ENCODE measurements around the gene SIDT1. TPM values are rescaled to one million over a fixed set of nuclear protein-coding genes. Genes with fewer than 3 reads are reported as not detected.
"Not testable (repeated sequence)": the region's sequence is repeated elsewhere in the genome, so short reads cannot be mapped to it uniquely, and the experiment has no call there.

SIDT1 gene
- total and polyA plus RNA-seq, 4 donors = 18.2 to 49.6 (median 39.9) TPM

- Histone ChIP-seq H3K9me3 (ENCODE audit: control insufficient read depth, insufficient read depth, low read length) (no peaks in the 10 kb centered on the region), H3K27ac (ENCODE audit: low read depth, low read length) (no peak overlapping the region), H3K27me3 (ENCODE audit: control insufficient read depth, insufficient read depth, low read length) (no peaks in the 10 kb centered on the region), H3K4me3 (ENCODE audit: low read depth, low read length) (no peak overlapping the region), H3K4me1 (ENCODE audit: control insufficient read depth, insufficient read depth, low read length) (peaks cover 4% of the 10 kb centered on the region), H3K36me3 (ENCODE audit: control insufficient read depth, insufficient read depth, low read length) (peaks cover 3% of the 10 kb centered on the region)
- WGBS (ENCODE audit: insufficient coverage) = 21% methylated on average over 6 of the region's 10 CpGs
- DNase-seq (ENCODE audit: low read depth in 4 of 6, low spot score in 6 of 6) = peak in 3 of 6 donors; percentile 28 to 82 (median 79)
Measured at GRCh38 chr3:113626503-113627371, 94.4 kb downstream of the SIDT1 start.

- peaks cover 2% of the 10 kb centered on the region for H3K4me1 ChIP-seq (ENCODE audit: control insufficient read depth, insufficient read depth, low read length)
- WGBS (ENCODE audit: insufficient coverage) = 94% methylated on average over 2 of the region's 2 CpGs
- no peak overlapping the region for H3K4me3 ChIP-seq (ENCODE audit: low read depth, low read length)
Measured at GRCh38 chr3:113628316-113628715, 96.0 kb downstream of the SIDT1 start.

GRCh38 chr3:113628788-113629187, 96.4 kb downstream of the SIDT1 start:
- no peaks in the 10 kb centered on the region for H3K4me1 ChIP-seq (ENCODE audit: control insufficient read depth, insufficient read depth, low read length)
- WGBS (ENCODE audit: insufficient coverage) = 100% methylated on average over 2 of the region's 6 CpGs
- H3K9me3 ChIP-seq (ENCODE audit: control insufficient read depth, insufficient read depth, low read length) = no peaks in the 10 kb centered on the region
- no peaks in the 10 kb centered on the region for H3K27me3 ChIP-seq (ENCODE audit: control insufficient read depth, insufficient read depth, low read length)
- no peaks in the 10 kb centered on the region for H3K36me3 ChIP-seq (ENCODE audit: control insufficient read depth, insufficient read depth, low read length)
- no peak overlapping the region for H3K4me3 ChIP-seq (ENCODE audit: low read depth, low read length)
- no peak overlapping the region for H3K27ac ChIP-seq (ENCODE audit: low read depth, low read length)
- DNase-seq (ENCODE audit: low read depth in 4 of 6, low spot score in 6 of 6) = no peak

More at GRCh38 chr3:113628316-113628715, 96.0 kb downstream of the SIDT1 start:
- H3K27me3 ChIP-seq (ENCODE audit: control insufficient read depth, insufficient read depth, low read length) = no peaks in the 10 kb centered on the region
- no peaks in the 10 kb centered on the region for H3K9me3 ChIP-seq (ENCODE audit: control insufficient read depth, insufficient read depth, low read length)
- H3K27ac ChIP-seq (ENCODE audit: low read depth, low read length) = no peak overlapping the region
- no peak for DNase-seq (ENCODE audit: low read depth in 4 of 6, low spot score in 6 of 6)
- peaks cover 2% of the 10 kb centered on the region for H3K36me3 ChIP-seq (ENCODE audit: control insufficient read depth, insufficient read depth, low read length)

GRCh38 chr3:113629584-113630421, 97.4 kb downstream of the SIDT1 start:
- H3K36me3 ChIP-seq (ENCODE audit: control insufficient read depth, insufficient read depth, low read length) = no peaks in the 10 kb centered on the region
- 54% methylated on average over 8 of the region's 16 CpGs for WGBS (ENCODE audit: insufficient coverage)
- no peaks in the 10 kb centered on the region for H3K27me3 ChIP-seq (ENCODE audit: control insufficient read depth, insufficient read depth, low read length)
- no peaks in the 10 kb centered on the region for H3K9me3 ChIP-seq (ENCODE audit: control insufficient read depth, insufficient read depth, low read length)
- DNase-seq (ENCODE audit: low read depth in 4 of 6, low spot score in 6 of 6) = peak in 1 of 6 donors; percentile 55
- H3K4me3 ChIP-seq (ENCODE audit: low read depth, low read length) = no peak overlapping the region
- H3K27ac ChIP-seq (ENCODE audit: low read depth, low read length) = peak overlapping the region; percentile 54
- no peaks in the 10 kb centered on the region for H3K4me1 ChIP-seq (ENCODE audit: control insufficient read depth, insufficient read depth, low read length)

- no peaks in the 10 kb centered on the region for H3K27me3 ChIP-seq (ENCODE audit: control insufficient read depth, insufficient read depth, low read length)
- 87% methylated on average over 3 of the region's 3 CpGs for WGBS (ENCODE audit: insufficient coverage)
- H3K4me3 ChIP-seq (ENCODE audit: low read depth, low read length) = no peak overlapping the region
- H3K4me1 ChIP-seq (ENCODE audit: control insufficient read depth, insufficient read depth, low read length) = no peaks in the 10 kb centered on the region
- H3K36me3 ChIP-seq (ENCODE audit: control insufficient read depth, insufficient read depth, low read length) = no peaks in the 10 kb centered on the region
- H3K27ac ChIP-seq (ENCODE audit: low read depth, low read length) = peak overlapping the region; percentile 29
- no peaks in the 10 kb centered on the region for H3K9me3 ChIP-seq (ENCODE audit: control insufficient read depth, insufficient read depth, low read length)
- DNase-seq (ENCODE audit: low read depth in 4 of 6, low spot score in 6 of 6) = no peak
Measured at GRCh38 chr3:113630956-113631542, 98.7 kb downstream of the SIDT1 start.

- H3K27ac ChIP-seq (ENCODE audit: low read depth, low read length) = no peak overlapping the region
- H3K9me3 ChIP-seq (ENCODE audit: control insufficient read depth, insufficient read depth, low read length) = no peaks in the 10 kb centered on the region
- H3K27me3 ChIP-seq (ENCODE audit: control insufficient read depth, insufficient read depth, low read length) = no peaks in the 10 kb centered on the region
- no peak overlapping the region for H3K4me3 ChIP-seq (ENCODE audit: low read depth, low read length)
- DNase-seq (ENCODE audit: low read depth in 4 of 6, low spot score in 6 of 6) = no peak
- no peaks in the 10 kb centered on the region for H3K36me3 ChIP-seq (ENCODE audit: control insufficient read depth, insufficient read depth, low read length)
- H3K4me1 ChIP-seq (ENCODE audit: control insufficient read depth, insufficient read depth, low read length) = no peaks in the 10 kb centered on the region
- WGBS (ENCODE audit: insufficient coverage) = 100% methylated on average over 1 of the region's 6 CpGs
Measured at GRCh38 chr3:113631573-113631972, 99.2 kb downstream of the SIDT1 start.

GRCh38 chr3:113634782-113635474, 102.6 kb downstream of the SIDT1 start:
- Histone ChIP-seq H3K9me3 (ENCODE audit: control insufficient read depth, insufficient read depth, low read length) (no peaks in the 10 kb centered on the region), H3K27ac (ENCODE audit: low read depth, low read length) (no peak overlapping the region), H3K36me3 (ENCODE audit: control insufficient read depth, insufficient read depth, low read length) (no peaks in the 10 kb centered on the region), H3K27me3 (ENCODE audit: control insufficient read depth, insufficient read depth, low read length) (no peaks in the 10 kb centered on the region), H3K4me1 (ENCODE audit: control insufficient read depth, insufficient read depth, low read length) (no peaks in the 10 kb centered on the region), H3K4me3 (ENCODE audit: low read depth, low read length) (no peak overlapping the region)
- WGBS (ENCODE audit: insufficient coverage) = 97% methylated on average over 5 of the region's 8 CpGs
- DNase-seq (ENCODE audit: low read depth in 4 of 6, low spot score in 6 of 6) = no peak

GRCh38 chr3:113636034-113636433, 103.7 kb downstream of the SIDT1 start:
- not testable (repeated sequence) for DNase-seq (ENCODE audit: low read depth in 4 of 6, low spot score in 6 of 6); H3K4me1 ChIP-seq (ENCODE audit: control insufficient read depth, insufficient read depth, low read length); H3K27ac ChIP-seq (ENCODE audit: low read depth, low read length); H3K4me3 ChIP-seq (ENCODE audit: low read depth, low read length); H3K36me3 ChIP-seq (ENCODE audit: control insufficient read depth, insufficient read depth, low read length); H3K9me3 ChIP-seq (ENCODE audit: control insufficient read depth, insufficient read depth, low read length); H3K27me3 ChIP-seq (ENCODE audit: control insufficient read depth, insufficient read depth, low read length)
- 83% methylated on average over 1 of the region's 7 CpGs for WGBS (ENCODE audit: insufficient coverage)

- Histone ChIP-seq H3K4me1 (ENCODE audit: control insufficient read depth, insufficient read depth, low read length) (no peaks in the 10 kb centered on the region), H3K36me3 (ENCODE audit: control insufficient read depth, insufficient read depth, low read length) (no peaks in the 10 kb centered on the region), H3K4me3 (ENCODE audit: low read depth, low read length) (no peak overlapping the region), H3K27ac (ENCODE audit: low read depth, low read length) (no peak overlapping the region), H3K27me3 (ENCODE audit: control insufficient read depth, insufficient read depth, low read length) (no peaks in the 10 kb centered on the region), H3K9me3 (ENCODE audit: control insufficient read depth, insufficient read depth, low read length) (no peaks in the 10 kb centered on the region)
- 97% methylated on average over 11 of the region's 14 CpGs for WGBS (ENCODE audit: insufficient coverage)
- no peak for DNase-seq (ENCODE audit: low read depth in 4 of 6, low spot score in 6 of 6)
Measured at GRCh38 chr3:113637756-113638155, 105.4 kb downstream of the SIDT1 start.

All from spinal cord (tissue), 10 donors.